ENCODE results near the gene NLGN3.

The NLGN3 gene

GRCh38 chrX:71148278-71148663 lies 3.6 kb downstream of the NLGN3 start:
- TF ChIP-seq CTCF (conservative IDR thresholded peaks at IDR 0.05) = no peak
- H3K27ac ChIP-seq = no peak overlapping the region

- TF ChIP-seq CTCF (conservative IDR thresholded peaks at IDR 0.05) = no peak
- no peak overlapping the region for H3K27ac ChIP-seq
Observed at GRCh38 chrX:71151366-71151765, 6.7 kb downstream of the NLGN3 start.

GRCh38 chrX:71154196-71154595 lies 9.6 kb downstream of the NLGN3 start:
- no peak overlapping the region for H3K27ac ChIP-seq
- TF ChIP-seq CTCF (conservative IDR thresholded peaks at IDR 0.05) = no peak

- no peak for TF ChIP-seq CTCF (conservative IDR thresholded peaks at IDR 0.05)
Observed at GRCh38 chrX:71154641-71155040, 10.0 kb downstream of the NLGN3 start.

GRCh38 chrX:71158603-71159002 lies 14.0 kb downstream of the NLGN3 start:
- no peak for TF ChIP-seq CTCF (conservative IDR thresholded peaks at IDR 0.05)
- no peak overlapping the region for H3K27ac ChIP-seq

More at GRCh38 chrX:71154641-71155040, 10.0 kb downstream of the NLGN3 start:
- no peak overlapping the region for H3K27ac ChIP-seq

GRCh38 chrX:71159335-71159734 lies 14.7 kb downstream of the NLGN3 start:
- TF ChIP-seq CTCF (conservative IDR thresholded peaks at IDR 0.05) = no peak
- no peak overlapping the region for H3K27ac ChIP-seq

- TF ChIP-seq CTCF (conservative IDR thresholded peaks at IDR 0.05) = no peak
- H3K27ac ChIP-seq = no peak overlapping the region
Observed at GRCh38 chrX:71160475-71160874, 15.8 kb downstream of the NLGN3 start.

GRCh38 chrX:71162981-71163380 lies 18.3 kb downstream of the NLGN3 start:
- TF ChIP-seq CTCF (conservative IDR thresholded peaks at IDR 0.05) = no peak
- no peak overlapping the region for H3K27ac ChIP-seq

Measured in VCaP (cell line).